HG03135 (cell line): Measurements from ENCODE around the gene SMIM35.

Experiments
- ATAC-seq: cut with Tn5 transposase; IDR thresholded peaks from one replicate; pipeline ENCODE4 v1.9.1; 2021; ENCODE audit warnings: mild to moderate bottlenecking, moderate library complexity; ENCODE audit not compliant: unreplicated experiment

The SMIM35 gene

GRCh38 chr11:118060081-118060661, 26.6 kb downstream of the SMIM35 start:
- ATAC-seq, result no peak

GRCh38 chr11:118059246-118059940, 27.4 kb downstream of the SMIM35 start:
- ATAC-seq, result no peak

DNA sequence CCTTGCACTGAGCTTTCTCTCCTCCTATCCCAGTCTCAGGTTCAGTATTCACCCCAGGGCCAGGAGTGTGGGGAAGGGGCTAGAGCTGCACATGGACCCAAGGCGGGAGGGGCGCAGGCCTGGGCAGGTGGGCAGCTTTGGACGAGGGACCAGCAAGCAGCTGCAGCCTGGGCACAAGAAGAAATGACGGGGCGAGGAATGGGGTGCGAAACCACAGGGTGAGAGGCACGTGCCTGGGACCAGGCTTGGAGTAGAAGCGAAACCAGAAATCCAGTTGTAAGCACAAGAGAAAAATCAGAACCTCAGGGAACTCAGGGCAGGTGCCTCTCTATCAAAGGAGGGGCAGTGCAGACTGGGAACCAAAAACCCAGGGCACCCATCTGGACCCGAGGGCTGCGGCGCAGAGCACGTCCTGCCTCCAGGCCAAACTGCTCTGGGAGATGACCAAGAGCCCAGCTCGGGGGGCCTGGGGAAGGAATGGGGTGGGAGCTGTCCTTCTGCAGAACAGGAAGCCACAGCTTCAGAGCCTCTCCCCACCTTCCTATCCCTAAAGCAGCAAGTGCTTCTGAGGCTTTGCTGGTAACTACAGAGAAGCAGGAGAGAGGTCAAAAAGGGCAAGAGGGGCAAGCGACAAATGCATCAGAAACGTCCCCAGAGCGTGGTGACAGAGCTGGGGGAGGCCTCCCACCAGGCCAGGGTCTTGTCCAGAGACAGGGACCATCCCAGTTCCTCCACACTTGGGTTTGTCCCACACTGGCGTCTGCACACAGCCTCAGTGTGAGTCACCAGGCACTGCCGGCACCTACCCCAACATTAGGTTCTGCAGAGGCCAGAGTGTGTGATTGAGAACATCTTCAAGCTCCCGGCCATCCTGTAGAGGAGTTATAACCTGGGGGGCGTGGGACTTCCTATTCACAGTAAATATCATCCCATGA, 28.2 kb downstream of the SMIM35 start:
- no peak for ATAC-seq

- no peak for ATAC-seq
These were observed 29.3 kb downstream of the SMIM35 start for GRCh38 chr11:118057251-118058145.

DNA sequence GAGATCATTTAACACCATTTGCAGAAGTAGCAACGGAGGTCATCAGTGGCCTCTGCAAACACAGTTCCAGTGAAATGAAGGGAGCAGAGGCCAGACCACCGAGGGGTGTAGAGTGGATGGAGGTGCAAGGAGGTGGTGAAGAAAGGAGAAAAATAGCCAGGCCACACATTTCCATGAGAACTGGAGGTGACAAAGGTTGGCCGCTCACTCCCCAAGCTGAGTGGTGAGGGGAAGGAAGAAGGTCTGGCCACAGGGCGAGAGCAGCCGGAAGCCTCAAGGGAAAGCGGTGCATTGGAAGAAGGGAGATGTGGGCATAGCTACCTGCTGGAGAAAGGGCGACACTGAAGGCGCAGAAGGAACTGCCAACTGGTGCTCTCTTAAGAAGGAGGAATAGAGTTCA, 30.0 kb downstream of the SMIM35 start:
- no peak for ATAC-seq

- no peak for ATAC-seq
These were observed 30.8 kb downstream of the SMIM35 start for GRCh38 chr11:118055966-118056365.

GRCh38 chr11:118054712-118055640, 31.8 kb downstream of the SMIM35 start:
- ATAC-seq, result no peak

DNA sequence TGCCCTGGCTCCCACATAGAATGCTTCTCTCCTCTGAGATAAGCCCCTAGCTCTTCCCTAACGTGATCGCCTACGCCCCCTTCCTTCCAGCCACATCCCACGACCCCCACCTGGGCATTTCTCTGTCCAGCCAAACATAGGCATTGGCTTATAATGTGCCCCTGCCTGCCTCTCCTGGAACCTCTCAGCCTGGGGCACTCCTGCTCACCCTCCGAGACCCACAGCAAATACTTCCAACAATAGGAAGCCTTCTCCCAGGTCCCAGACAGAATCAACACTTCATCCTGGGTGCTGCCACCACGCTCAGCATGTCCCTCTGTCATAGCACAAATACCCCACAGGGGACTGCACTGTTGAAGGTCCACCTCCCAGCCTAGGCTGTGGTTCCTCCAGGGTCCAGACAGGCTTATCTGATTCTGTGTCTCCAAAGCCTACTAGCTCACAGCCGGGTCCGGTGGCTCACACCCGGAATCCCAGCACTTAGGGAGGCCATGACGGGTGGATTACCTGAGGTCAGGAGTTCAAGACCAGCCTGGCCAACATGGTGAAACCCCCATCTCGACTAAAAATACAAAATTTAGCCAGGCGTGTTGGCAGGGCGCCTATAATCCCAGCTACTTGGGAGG, 34.1 kb downstream of the SMIM35 start:
- no peak for ATAC-seq

GRCh38 chr11:118051611-118052461, 34.9 kb downstream of the SMIM35 start:
- peak; percentile 53 for ATAC-seq

DNA sequence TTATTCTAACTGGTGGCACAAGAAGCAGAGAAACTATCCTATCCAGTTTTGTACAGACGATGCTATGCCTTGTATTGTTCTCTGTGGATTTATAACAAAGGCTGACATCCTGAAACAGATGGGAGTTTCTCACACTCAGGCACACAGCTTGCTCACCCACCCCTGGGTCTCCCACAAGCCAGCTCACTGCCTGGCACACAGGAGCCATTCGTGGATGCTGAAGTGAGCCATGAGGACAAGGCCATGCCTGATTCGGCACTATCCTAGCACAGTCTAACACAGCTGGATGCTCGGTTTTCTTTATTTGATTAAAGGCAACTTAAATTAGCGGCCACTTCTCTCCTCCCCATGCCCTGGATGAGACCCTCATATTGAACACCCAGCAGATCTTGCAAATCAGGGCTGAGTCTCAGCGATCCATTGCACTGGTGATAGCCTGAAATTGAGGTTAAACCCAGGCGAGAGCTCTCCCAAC, 35.6 kb downstream of the SMIM35 start:
- ATAC-seq, result no peak

DNA sequence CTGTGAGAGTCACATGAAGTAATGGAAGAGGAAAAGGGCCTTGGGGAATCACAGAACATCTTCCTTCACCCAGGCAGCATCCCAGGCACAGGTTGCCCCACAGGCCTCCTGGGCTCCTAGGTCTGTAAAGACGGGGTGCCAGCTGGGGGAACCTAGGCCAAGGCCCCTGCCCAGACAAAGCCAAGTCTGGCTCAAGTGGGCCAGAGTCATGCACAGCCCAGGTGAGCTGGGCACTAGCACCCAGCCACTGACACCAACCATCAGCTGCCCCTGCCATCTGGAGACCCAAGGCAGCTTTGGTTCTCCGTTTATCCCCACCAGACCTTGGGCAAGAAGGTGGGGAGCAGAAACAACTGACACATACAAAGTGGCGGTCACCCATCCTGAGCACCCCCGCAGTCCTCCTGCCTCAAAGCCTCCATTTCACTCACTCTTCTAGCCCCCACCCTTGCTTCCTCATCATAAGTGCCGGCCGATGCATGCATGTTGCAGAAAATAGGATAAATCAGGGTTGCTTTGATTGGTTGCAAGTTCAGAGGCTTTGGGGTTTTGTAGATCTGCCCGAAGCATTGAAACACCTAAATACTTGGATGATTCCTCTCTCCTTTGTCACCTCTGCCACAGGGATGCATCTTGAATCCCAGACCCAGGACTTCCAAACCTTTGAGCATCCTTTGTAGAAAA, 36.4 kb downstream of the SMIM35 start:
- no peak for ATAC-seq

- no peak for ATAC-seq
These were observed 37.0 kb downstream of the SMIM35 start for GRCh38 chr11:118049771-118050170.

DNA sequence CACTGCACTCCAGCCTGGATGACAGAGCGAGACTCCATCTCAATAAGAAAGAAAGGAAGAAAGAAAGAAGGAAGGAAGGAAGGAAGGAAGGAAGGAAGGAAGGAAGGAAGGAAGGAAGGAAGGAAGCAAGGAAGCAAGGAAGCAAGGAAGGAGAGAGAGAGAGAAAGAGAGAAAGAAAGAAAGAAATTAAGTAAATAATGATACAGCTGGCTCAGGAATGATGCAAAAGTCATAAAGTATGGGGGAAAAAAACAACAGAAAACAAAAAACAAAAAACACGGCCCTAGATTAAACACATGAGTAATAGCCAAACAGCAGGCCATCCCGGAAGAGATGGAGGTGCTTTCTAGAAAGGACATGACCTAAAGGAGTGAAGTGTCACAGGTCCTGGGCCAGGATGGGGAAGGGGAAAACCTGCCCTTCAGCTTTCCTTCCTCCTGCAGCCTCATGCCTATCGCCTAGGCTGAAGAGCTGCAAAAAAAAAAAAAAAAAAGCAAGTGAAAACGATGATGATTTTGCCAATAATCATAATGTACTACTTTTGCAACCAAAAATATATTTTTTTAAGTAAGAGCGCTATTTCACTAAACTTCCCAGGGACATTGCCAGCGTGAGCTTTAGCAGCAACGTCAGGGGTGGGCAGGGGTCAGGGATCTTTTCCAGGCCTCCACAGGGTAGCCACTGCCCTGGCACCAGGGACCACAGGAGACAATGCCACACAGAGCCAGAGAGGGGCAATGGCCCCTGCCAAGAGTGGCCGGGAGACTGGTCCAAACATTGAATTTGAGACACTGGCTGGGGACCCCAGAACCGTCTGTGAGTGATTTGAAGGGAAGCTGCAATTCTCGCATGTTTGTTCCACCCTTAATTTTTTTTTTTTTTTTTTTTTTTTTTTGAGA, 38.0 kb downstream of the SMIM35 start:
- ATAC-seq, result no peak

- no peak for ATAC-seq
These were observed 39.0 kb downstream of the SMIM35 start for GRCh38 chr11:118047749-118048148.

- no peak for ATAC-seq
These were observed 39.6 kb downstream of the SMIM35 start for GRCh38 chr11:118046964-118047700.
